A204.1 (cell line): ENCODE results near the gene BCL11A.
"Not testable (repeated sequence)": the region's sequence is repeated elsewhere in the genome, so short reads cannot be mapped to it uniquely, and the experiment has no call there.

ENCODE experiments used
- FAIRE-seq: peaks from 2 replicates; lab custom pipeline; 2012; peaks lifted over from hg19 to GRCh38; lab: Jason Lieb, UNC

Gene BCL11A

GRCh38 chr2:60432035-60432601 lies 121.3 kb downstream of the BCL11A start:
- FAIRE-seq, result no peak

- FAIRE-seq, result no peak
Measured at GRCh38 chr2:60429681-60430080, 123.8 kb downstream of the BCL11A start.

GRCh38 chr2:60426880-60427279 lies 126.6 kb downstream of the BCL11A start:
- FAIRE-seq, result no peak

- no peak for FAIRE-seq
Measured at GRCh38 chr2:60426341-60426740, 127.1 kb downstream of the BCL11A start.

GRCh38 chr2:60424233-60424632 lies 129.2 kb downstream of the BCL11A start:
- no peak for FAIRE-seq

GRCh38 chr2:60423505-60423904 lies 129.9 kb downstream of the BCL11A start:
- no peak for FAIRE-seq

GRCh38 chr2:60422826-60423483 lies 130.5 kb downstream of the BCL11A start:
- FAIRE-seq, result no peak

- not testable (repeated sequence) for FAIRE-seq
Measured at GRCh38 chr2:60417210-60417609, 136.2 kb downstream of the BCL11A start.

- FAIRE-seq, result no peak
Measured at GRCh38 chr2:60416221-60417008, 137.0 kb downstream of the BCL11A start.

- FAIRE-seq, result no peak
Measured at GRCh38 chr2:60415814-60416213, 137.6 kb downstream of the BCL11A start.

- FAIRE-seq, result no peak
Measured at GRCh38 chr2:60414495-60415138, 138.8 kb downstream of the BCL11A start.

- FAIRE-seq, result no peak
Measured at GRCh38 chr2:60413814-60414168, 139.7 kb downstream of the BCL11A start.

- no peak for FAIRE-seq
Measured at GRCh38 chr2:60413069-60413813, 140.2 kb downstream of the BCL11A start.

- no peak for FAIRE-seq
Measured at GRCh38 chr2:60412620-60413019, 140.8 kb downstream of the BCL11A start.

- FAIRE-seq, result no peak
Measured at GRCh38 chr2:60412027-60412426, 141.4 kb downstream of the BCL11A start.

GRCh38 chr2:60411295-60411694 lies 142.2 kb downstream of the BCL11A start:
- no peak for FAIRE-seq

GRCh38 chr2:60410456-60411146 lies 142.9 kb downstream of the BCL11A start:
- FAIRE-seq, result no peak

- no peak for FAIRE-seq
Measured at GRCh38 chr2:60409531-60409871, 144.0 kb downstream of the BCL11A start.

GRCh38 chr2:60408811-60409530 lies 144.5 kb downstream of the BCL11A start:
- FAIRE-seq, result no peak

GRCh38 chr2:60408207-60408606 lies 145.2 kb downstream of the BCL11A start:
- no peak for FAIRE-seq

- no peak for FAIRE-seq
Measured at GRCh38 chr2:60407398-60407797, 146.1 kb downstream of the BCL11A start.
